Activated CD4-positive, CD25-positive, alpha-beta regulatory T cell treated with anti-CD3 and anti-CD28 coated beads, Interleukin-2, amount 50 U/mL, for 72 hours (primary cell): ENCODE measurements around the gene SERPINB6.
"Not testable (repeated sequence)": the region's sequence is repeated elsewhere in the genome, so short reads cannot be mapped to it uniquely, and the experiment has no call there.

Experiments
- DNase-seq: peaks from one replicate; pipeline ENCODE4 v3.0.0; 2021

SERPINB6 gene

DNA sequence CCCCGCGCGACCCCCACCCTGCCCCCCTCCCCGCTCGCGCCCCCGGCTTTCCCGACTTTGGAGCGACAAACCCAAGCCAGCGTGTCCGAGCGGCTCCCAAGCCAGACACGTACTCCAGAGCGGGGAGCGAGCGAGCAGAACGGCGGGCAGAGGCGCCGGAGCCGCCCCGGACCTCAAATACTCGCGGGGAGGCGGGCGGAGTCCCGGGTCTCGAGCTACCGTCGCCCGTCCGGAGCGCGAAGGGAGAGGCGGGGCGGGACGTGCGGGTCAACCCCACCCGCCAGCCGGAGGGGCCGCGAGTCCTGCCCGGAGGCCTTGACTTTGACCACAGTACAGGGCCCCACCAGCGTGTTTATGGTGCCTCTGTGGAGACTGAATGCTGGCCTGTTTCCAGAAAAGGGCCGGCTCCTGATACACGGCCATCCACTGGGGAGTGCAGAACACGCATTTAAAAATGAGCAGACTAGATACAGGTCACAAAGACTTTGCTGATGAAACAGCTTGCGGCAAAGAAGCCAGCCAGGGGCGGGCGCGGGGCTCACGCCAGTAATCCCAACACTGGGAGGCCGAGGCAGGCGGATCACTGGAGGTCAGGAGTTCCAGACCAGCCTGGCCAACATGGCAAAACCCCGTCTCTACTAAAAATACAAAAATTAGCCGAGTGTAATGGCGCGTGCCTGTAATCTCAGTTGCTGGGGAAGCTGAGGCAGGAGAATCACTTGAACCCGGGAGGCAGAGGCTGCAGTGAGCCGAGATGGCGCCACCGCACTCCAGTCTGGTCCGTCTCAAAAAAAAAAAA is at the start of gene SERPINB6:
Gene SERPINB6 (minus strand): TSS at position 148 of the 799 bp plus-strand sequence. CDS start 12,235 bp downstream, outside the sequence.
- peak; percentile 54 for DNase-seq

DNA sequence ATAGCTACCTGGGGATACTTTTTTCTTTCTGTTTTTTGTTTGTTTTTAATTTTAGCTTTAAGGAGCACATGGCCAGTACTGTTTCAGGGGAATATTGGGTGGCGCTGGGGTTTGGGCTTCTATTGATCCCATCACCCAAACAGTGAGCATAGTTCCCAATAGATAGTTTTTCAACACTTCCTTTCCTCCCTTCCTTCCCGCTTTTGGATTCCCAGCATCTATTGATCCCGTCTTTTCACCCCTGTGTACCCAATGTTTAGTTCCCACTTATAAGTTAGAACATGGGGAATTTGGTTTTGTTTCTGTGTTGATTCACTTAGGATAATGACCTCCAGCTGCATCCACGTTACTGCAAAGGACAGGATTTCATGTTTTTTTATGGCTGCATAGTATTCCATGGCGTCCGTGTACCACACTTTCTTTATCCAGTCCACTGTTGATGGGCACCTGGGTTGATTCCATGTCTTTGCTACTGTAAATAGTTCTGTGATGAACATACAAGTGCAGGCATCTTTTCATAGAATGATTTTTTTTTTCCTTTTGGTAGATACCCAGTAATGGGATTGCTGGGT is 48.5 kb upstream of the SERPINB6 start:
- DNase-seq = no peak

DNA sequence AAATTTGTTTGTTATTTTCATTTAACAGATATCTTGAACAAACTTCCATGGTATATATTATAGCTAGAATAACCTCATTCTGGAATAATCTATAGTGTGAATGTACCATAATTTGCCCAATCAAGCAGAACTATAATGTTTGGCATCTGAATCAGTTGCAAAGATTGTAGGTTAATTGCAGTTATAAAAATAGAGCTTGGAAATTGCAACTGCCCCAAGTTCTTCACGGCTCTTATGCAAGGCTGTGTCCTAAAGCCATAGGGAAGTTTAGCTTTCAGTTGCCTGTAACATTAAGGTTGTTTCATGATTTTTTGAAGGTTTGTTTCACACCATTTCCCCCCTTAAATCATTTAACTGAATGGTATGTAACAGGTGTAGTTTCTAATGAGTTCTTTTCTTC is 47.7 kb upstream of the SERPINB6 start:
- DNase-seq = no peak

DNA sequence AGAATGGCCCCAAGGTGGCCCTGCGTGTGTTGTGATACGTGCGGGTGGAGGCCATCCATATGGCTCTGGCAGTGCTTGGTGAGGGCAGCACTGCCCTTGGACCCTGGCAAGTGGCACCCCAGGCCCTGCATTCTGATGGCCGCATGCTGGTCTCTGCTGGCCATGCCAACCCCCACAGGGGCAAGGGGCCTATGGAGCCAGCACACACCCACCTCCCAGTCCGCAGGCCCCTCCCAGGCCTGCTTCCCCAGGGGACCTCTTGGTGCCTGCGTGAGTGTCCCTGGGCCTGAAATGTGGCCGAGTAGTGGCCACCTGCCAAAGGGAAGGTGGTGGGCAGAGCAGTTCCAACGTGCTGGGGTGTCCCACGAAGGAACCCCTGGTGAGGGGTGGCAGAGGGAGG is 45.9 kb upstream of the SERPINB6 start:
- DNase-seq = no peak

DNA sequence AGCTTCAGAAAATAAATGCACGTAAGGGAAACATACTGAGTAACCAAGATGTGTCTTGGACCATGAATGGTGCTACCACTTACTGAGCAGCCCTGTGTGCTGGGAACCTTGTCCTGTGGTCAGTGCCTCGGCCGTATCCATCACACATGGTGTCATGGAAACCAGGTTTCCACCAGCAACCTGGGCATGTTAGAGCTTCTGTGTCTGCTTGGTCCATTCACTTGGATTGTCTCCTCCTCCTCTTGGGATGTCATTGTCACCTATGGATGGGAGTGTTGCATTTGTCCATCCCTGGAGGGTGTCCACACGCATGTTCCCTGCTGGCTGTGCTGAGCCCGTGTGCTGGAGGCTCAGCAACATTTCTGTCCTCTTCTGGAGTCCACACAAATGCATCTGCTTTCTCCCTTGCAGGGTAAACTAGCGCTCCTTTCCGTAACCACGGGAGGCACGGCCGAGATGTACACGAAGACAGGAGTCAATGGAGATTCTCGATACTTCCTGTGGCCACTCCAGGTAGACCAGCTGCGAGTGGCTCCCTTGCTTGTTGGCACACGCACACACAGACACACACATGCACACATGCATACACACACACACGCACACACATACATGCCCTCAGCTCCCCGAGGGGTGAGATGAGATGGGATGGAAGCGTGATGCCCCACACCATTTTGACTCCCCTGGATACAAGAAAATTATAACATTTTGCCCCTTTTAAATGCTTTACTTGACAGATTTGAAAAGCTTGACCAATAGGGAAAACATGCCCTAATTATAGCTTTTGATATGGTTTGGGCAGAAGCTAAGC is 45.3 kb upstream of the SERPINB6 start:
- no peak for DNase-seq

DNA sequence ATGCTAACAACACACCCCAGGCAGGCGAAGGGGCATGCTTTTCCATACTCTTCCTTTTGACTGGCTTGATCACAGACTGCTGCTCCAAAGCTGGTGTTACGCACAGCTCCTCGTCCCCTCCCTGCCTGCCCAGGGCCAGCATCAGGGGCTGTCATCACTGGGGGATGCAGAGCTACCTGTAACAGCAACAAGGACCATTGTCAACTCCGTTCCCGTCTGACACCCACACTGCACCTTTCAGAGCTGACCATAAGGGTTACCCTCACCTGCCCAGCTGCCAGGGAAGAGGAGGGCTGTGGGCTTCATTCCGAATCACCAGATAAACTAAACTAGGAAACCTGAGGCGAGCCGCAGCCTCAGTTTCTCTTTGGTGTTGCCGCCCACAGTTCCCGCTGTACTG is 43.8 kb upstream of the SERPINB6 start:
- DNase-seq = no peak

DNA sequence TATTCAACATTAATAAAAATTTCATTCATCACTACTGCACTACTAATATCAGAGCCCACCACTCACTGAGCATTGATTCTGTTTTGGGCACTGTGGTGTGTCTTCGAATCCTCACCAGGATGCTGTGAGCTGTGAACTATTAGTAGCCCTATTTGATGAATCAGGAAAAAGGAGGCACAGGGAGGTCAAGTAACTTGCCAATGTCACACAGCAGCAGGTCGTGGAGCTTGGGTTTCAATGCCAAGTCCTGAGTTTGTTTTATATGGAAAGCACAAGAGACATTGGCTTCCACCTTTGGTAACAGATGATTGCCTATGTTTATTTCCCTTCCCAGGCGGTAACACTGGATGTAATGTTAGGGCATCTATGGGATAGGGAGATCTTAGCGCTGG is 43.3 kb upstream of the SERPINB6 start:
- DNase-seq = no peak

DNA sequence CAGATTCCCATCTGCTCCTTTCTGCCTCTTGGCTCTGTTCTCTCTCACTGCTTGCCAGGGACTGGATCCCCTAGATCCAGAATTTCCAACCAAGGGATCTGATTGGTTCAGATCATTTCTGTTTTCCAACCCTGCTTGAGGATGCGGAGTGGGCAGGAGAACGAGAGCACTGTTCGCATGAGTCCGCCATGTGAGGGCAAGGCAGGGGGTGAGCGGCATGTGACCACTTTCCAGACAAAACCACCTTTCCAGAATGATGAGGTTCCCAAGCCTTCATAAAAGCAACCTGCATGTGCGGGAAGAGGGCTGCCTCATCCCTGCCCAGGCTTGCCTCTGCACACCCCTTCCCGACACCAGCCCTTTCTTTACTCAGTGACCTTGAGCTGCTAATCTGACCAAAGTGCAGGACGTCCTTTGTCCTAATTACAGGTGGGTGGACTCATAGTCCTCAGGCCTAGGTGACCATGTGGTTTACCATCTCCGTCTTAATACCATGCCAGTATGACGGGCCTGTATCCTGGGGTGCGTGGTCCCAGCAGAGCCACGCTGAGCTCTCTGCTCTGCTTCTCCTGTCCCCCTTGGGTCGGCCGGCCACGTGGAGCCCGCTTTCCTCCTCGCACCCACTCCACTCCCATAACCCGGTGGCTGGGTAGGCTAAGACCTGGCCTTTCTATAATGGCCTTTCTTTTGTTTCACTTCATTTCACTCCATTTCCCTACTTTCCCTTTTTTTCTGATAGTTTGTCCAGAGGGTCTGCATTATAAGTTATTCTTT is 42.7 kb upstream of the SERPINB6 start:
- DNase-seq = no peak

DNA sequence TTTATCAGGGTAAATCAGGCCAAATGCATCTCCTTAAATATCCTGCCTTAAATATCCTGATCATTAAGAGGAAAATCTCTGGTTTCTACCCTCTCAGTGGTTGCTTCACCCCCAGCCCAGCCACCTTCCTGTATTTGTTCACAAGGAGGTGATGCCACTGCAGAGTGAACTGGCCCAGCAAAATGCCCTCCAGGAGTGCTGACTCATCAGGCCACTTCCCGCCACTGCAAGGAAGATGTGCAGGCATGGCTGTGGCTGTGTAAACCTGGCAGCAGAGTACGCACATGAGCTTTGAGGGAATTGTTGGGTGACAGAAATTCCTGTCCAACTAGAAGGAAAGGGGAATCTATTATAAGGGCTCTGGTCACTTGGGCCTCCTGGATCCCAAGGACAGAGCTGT is 42.1 kb upstream of the SERPINB6 start:
- DNase-seq = no peak

DNA sequence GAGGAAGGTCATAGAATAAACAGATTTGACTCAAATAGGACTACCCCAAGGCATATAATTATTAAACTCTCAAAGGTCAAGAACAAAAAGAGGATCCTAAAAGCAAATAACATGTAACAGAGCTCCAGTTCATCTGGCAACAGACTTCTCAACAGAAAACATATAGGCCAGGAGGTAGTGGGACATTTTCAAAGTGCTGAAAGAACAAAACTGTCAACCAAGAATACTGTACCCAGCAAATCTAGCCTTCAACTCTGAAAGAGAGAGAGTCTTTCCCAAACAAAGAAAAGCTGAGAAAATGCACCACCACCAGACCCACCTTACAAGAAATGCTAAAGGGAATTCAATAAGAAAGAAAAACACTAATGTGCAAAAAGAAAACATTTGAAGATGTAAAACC is 40.2 kb upstream of the SERPINB6 start:
- no peak for DNase-seq

DNA sequence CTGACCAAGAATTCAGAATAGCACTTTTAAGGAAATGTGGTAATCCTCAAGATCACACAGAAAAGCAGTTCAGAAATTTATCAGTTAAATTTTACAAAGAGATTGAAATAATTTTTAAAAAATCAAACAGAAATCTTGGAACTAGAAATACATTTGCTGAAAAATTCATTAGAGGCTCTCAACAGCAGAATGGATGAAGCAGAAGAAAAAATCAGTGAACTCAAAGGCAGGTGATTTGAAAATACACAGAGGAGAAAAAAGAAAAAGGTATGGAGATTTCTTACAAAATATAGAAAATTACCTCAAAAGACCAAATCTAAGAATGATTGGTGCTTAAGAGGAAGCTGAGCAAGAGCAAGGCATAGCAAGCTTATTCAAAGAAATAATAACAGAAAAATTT is 39.8 kb upstream of the SERPINB6 start:
- no peak for DNase-seq

DNA sequence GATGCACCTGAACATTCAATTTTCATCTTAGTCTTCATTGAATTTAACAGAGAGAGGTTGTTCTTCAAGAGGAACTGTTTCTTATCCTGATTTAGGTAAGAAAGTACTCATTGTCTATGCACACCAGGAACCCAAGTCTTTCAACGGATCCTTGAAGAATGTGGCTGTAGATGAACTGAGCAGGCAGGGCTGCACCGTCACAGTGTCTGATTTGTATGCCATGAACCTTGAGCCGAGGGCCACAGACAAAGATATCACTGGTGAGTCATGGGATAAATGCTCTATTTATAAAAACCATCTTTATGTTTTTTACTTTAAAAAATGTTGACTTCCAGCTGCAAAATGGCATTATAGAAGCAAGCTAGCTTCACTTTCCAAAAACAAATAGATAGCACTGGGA is 38.6 kb upstream of the SERPINB6 start:
- no peak for DNase-seq

DNA sequence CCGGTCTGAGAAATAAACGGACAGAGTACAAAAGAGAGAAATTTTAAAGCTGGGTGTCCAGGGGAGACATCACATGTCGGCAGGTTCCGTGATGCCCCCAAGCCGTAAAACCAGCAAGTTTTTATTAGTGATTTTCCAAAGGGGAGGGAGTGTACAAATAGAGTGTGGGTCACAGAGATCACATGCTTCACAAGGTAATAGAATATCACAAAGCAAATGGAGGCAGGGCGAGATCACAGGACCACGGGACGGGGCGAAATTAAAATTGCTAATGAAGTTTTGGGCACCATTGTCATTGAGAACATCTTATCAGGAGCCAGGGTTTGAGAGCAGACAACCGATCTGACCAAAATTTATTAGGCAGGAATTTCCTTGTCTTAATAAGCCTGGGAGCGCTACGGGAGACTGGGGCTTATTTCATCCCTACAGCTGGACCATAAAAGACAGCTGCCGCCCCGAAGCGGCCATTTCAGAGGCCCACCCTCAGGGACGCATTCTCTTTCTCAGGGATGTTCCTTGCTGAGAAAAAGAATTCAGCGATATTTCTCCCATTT is 37.4 kb upstream of the SERPINB6 start:
- not testable (repeated sequence) for DNase-seq

DNA sequence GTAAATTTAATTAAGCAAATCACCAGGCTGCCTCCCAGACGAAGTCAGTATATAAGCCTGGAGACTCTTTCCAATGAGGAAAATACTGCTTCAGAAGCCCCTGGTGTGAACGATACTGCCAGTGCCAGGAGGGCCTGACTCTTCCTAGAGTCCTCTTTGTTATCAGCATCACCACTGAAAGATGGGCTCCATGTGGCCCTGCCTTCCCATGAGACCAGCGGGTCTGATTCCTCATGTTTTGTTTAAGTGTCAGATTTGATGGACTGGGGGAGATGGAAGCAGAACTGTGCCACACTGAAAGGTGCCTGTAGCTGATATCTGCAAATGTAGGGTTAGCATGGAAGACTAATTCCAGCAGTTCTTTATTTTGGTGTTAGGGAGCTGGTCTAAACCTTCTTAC is 36.2 kb upstream of the SERPINB6 start:
- DNase-seq = no peak

DNA sequence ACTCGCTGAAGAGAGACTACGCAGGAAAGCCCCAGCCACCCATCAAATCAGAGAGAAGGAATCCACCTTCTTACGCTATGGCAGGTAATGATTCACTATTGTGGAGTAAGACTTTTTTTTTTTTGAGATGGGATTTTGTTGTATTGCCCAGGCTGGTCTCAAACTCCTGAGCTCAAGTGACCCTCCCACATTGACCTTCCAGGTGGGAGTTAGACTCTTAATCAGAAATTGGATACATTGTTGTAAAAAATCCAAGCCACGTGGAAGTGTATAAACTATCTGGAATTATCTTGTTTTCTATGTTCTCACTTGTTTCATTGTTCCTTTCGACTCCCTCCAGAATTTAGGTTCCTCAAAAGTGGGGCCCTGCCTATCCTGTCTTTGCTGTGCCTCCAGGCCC is 35.1 kb upstream of the SERPINB6 start:
- no peak for DNase-seq

DNA sequence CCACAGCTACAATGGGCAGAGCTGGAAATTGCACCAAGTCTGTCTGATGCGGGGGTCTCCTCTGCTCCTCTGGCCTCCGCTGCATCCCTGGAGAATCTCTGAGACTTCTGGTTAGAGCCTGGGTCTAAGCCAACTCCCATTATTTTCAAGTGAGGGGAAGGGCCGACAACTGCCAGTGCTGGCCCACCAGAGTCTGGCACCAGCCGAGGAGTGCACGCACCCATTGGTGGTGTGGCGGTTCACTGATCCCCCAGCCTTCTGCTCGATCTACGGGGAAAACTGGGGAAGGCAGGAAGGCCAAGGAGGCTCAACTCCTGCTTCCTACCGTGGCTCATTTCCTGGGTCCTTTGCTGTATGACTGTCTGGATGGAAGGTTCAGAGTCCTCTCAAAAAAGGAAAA is 34.5 kb upstream of the SERPINB6 start:
- DNase-seq = no peak

DNA sequence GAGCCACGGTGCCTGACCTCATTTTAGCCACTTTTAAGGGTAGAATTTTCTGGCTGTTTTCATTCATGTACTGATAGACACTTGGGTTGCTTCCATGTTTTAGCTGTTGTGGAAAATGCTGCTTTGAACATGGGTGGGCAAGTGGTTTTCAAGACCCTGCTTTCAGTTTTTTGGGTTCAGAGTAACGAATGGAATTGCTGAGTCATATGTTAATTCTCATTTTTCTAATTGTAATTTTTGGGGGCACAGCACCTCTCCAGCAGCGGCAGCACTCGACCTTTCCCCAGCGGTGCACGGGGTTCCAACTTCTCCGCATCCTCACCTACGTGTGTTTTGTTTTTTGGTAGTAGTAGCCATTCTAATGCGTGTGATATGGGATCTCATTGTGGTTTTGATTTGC is 33.7 kb upstream of the SERPINB6 start:
- no peak for DNase-seq

DNA sequence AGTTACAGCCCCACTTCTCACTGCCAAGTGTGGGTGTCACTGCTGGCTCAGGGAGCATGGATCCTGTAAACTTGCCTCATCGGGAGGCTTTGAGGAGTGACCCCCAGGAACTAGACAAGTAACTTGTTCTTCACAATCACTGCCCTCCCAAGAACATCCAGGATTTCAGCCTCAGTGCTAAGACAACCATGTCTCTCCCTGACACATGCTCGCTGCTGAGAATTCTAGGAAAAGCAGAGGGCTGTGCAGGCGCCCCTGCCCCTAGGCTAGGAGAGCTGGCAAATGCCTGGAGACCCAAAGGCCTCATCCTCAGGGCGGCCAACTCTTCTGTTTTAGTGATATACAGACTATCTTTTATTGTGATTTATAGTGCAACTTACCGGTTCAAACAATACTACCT is 31.9 kb upstream of the SERPINB6 start:
- DNase-seq = not testable (repeated sequence)

DNA sequence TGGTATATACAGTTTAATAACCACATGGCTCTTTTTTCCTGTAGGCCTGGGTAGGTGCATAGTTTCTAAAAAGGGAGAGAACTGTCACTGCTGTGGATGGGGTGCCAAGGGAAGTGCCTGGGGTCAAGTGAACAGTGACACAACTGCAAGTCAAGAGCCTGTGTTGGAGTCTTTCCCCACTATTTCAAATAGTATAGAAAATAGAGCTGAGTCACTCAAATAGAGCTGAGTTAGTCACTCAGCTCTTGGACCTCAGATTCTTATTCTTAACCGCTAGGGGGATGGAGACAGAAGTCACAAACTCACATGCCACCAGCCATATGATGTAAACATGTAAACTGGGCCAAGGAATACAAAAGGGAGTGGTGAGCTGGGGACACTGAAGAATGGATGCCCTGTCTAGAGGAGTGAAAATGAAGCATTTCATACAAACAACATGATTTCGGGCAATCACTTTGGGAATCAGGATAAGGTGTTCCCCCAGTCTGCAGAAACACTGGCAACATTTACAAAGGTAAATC is 30.5 kb upstream of the SERPINB6 start:
- no peak for DNase-seq

DNA sequence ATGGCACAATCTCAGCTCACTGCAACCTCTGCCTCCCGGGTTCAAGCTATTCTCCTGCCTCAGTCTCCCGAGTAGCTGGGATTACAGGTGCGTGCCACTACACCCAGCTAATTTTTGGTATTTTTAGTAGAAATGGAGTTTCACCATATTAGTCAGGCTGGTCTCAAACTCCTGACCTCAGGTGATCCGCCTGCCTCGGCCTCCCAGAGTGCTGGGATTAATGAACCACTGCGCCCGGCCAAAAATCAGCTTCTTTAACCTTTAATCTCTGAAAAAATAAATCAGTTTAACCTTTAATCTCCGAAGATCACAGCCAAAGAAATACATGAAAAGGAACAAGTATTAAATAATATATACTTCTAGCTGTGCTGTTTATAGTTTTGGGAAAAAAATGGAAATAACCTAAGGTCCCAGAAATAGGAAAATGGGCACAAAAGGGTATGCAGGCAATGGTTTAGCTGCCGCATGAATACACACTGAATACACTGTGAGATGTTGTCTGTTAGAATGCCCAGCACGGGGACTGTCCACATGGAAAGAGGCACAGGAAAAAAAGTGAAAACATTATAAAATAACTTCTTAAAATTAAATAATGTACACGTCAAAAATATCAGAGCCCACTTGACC is 29.9 kb upstream of the SERPINB6 start:
- DNase-seq = no peak

DNA sequence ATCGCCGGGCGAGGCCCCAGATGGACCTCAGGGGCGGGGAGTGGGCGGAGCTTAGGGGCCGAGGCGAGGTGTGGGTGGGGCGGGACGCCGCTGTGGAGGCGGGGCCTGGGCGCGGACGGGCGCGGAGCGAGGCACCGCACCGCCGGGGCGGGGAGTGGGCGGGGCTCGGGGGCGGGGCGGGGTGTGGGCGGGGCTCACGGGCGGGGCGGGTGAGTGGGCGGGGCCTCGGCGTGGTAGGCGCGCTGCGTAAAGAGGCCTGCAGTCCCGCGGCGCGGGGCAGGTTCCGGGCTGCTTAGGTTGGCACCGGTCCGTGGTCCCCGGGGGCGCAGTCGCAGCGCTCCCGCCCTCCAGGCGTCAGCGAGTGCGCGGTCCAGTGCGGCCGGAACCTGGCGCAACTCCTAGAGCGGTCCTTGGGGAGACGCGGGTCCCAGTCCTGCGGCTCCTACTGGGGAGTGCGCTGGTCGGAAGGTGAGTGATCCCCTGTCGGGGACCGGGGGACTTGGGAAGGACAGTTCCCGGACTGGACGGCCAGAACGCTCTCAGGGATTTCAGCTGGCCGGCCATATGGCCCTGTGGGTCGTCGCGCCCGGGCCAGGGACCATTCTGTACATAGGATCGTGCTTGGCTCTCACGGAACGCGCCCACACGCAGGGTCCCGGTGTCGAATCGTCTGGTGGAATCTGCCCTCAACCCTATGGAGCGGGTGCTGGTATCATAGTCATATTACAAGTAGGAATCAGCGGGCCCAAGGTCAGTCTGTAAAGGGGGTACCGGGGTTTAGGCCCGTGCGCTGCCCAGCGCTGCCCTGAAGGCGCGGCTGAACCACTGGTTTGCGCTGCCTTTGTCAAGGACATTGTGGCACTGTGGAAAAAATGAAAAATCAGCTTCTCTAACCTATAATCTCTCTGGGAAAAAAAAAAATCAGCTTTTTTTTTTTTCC is 28.5 kb upstream of the SERPINB6 start, which contains the start of gene NQO2:
Gene NQO2 (plus strand): TSS at position 277 of the 940 bp plus-strand sequence. CDS start 6,659 bp downstream, outside the sequence.
- peak; percentile 94 for DNase-seq
